Lower leg skin (tissue), 3 donors: ENCODE results near the gene ARMC2.

ENCODE experiments used
- POLR2A ChIP-seq, 2 donors: fragments of 450-650 bp; IDR thresholded peaks; one replicate each; pipeline ENCODE4 v1.6.1; 2016 to 2017; ENCODE audit warnings: antibody characterized with exemption in 2 of 2, mild to moderate bottlenecking in 1 of 2, moderate library complexity in 1 of 2
- TF ChIP-seq, protein P1 (sequence below), 3 donors: fragments of 450-650 bp; IDR thresholded peaks; one replicate each; pipeline ENCODE4 v1.5.1; 2016; ENCODE audit warnings: antibody characterized with exemption in 3 of 3, mild to moderate bottlenecking in 3 of 3, moderate library complexity in 2 of 3

DNA sequence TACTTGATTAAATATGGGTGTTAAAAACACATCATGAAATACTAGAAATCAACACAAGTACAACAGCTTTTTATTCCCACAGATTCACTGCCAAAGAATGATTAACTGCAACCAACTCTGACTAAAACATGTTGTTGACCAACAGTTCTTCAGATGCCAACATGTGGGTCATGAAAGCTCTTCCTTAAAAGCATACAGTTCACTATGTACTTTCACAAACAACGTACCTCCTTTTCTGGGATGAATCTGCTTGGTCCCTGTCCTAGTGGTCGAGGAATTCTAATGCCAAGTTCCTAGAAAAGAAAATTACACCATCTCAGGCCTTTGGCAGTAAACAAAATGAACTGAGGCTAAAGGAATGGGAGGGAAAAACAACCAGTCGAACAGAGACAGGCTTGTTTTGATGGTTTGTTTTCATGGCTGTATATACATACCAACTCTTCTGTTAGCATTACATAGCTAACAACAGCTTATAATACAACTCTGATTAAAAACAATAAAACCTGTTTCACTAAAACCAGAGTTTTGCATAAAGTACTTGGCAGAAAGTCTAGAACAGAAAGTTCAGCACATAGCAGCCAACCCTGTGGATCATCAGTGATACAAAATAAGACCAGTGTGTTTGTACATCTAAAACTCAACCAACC, 154.0 kb downstream of the ARMC2 start:
- TF ChIP-seq, protein P1, sequence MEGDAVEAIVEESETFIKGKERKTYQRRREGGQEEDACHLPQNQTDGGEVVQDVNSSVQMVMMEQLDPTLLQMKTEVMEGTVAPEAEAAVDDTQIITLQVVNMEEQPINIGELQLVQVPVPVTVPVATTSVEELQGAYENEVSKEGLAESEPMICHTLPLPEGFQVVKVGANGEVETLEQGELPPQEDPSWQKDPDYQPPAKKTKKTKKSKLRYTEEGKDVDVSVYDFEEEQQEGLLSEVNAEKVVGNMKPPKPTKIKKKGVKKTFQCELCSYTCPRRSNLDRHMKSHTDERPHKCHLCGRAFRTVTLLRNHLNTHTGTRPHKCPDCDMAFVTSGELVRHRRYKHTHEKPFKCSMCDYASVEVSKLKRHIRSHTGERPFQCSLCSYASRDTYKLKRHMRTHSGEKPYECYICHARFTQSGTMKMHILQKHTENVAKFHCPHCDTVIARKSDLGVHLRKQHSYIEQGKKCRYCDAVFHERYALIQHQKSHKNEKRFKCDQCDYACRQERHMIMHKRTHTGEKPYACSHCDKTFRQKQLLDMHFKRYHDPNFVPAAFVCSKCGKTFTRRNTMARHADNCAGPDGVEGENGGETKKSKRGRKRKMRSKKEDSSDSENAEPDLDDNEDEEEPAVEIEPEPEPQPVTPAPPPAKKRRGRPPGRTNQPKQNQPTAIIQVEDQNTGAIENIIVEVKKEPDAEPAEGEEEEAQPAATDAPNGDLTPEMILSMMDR (IDR thresholded peaks at IDR 0.05): no peak
- TF ChIP-seq POLR2A (IDR thresholded peaks at IDR 0.05): no peak
